GM21576 (cell line): ENCODE data around the gene OR10A5.
A peak's percentile ranks its signal among the peaks of the same experiment; 100 is the strongest.
"Not testable (repeated sequence)": the region's sequence is repeated elsewhere in the genome, so short reads cannot be mapped to it uniquely, and the experiment has no call there.

Source experiments
- ATAC-seq: cut with Tn5 transposase; IDR thresholded peaks from one replicate; pipeline ENCODE4 v1.9.1; 2021; ENCODE audit warnings: mild to moderate bottlenecking, moderate library complexity; ENCODE audit not compliant: unreplicated experiment

Gene OR10A5

DNA sequence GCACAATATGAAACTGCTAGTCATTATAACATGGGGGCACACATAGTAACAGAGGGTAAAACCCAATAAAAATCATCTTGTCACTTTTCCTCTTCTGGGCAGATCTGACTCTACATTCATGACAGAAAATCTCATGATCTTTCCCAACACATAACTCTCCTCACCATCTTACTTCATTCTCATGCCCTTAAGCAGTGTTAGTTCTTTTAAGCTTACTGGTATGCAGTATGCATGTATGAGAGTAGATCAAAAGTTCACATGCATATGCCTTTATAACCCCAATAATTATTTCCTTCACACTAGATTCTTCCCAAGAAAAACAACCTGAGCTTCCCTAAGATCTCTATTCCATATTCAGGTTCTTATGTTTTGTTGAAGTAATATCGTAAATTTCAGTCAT lies 25.8 kb downstream of the OR10A5 start:
- no peak for ATAC-seq

DNA sequence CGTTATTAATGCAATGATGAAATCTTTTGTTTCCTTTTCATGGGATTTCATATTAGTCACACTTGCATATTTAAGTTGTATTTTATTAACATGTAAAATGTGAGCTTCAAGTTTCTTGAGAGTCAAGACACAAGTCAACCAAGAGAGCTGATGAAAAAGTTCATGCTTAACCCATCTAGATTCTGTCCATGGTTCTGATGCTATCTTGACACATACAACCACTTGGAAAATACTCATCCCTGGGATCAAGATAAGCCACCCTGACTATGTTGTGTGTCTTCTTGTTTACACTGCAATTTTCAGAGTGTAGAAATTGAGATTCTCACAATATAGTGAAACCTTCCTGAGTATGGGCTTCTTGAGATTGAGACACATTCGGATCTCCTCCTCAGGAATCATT lies 30.3 kb downstream of the OR10A5 start:
- no peak for ATAC-seq

DNA sequence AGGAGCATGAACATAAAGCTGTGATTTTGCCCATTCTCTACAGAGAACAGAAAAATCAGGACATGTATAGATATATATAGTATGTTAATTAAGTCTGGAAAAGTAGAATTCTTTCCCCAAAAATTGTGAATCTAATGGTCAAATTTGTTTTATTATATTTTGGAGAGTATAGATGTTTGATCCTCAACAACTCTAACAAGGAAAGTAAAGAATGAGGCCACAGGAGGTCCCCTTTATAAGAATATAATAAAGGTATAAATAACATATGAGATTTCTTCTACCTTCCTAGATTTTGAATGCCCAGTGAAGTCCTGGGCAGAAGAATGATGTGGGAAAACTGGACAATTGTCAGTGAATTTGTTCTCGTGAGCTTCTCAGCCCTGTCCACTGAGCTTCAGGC lies 30.8 kb downstream of the OR10A5 start, which contains the start of gene OR10A4:
Gene OR10A4, plus strand, starts transcription at position 301 of the 400 bp plus-strand sequence. Its CDS starts 23 bp downstream, at position 324.
- ATAC-seq: no peak

DNA sequence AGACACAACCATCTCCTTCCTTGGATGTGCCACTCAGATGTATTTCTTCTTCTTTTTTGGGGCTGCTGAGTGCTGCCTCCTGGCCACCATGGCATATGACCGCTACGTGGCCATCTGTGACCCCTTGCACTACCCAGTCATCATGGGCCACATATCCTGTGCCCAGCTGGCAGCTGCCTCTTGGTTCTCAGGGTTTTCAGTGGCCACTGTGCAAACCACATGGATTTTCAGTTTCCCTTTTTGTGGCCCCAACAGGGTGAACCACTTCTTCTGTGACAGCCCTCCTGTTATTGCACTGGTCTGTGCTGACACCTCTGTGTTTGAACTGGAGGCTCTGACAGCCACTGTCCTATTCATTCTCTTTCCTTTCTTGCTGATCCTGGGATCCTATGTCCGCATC lies 31.4 kb downstream of the OR10A5 start:
- ATAC-seq: no peak

DNA sequence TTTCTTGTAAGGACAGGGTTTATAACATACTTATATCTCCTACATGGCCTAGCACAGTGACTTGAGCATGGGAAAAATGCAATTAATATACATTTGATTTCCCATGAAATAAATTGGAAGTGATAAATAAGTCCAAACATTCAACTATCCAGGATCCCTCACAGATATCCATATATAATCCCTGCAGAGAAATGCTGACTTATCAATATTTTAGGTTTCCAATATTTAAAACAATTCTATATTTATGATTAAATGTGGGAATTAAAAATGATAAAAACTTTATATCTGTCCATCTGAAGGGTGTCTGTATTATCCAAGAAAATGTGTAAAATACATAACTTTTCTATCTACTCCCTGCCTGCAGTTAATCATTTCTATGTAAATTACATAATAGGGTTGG lies 37.3 kb downstream of the OR10A5 start:
- no peak for ATAC-seq

DNA sequence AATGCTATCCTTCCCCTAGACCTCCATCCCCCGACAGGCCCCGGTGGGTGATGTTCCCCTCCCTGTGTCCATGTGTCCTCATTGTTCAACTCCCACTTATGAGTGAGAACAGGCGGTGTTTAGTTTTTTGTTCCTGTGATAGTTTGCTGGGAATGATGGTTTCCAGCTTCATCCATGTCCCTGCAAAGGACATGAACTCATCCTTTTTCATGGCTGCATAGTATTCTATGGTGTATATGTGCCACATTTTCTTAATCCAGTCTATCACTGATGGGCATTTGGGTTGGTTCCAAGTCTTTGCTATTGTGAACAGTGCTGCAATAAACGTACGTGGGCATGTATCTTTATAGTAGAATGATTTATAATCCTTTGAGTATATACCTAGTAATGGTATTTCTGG lies 42.2 kb downstream of the OR10A5 start:
- not testable (repeated sequence) for ATAC-seq

DNA sequence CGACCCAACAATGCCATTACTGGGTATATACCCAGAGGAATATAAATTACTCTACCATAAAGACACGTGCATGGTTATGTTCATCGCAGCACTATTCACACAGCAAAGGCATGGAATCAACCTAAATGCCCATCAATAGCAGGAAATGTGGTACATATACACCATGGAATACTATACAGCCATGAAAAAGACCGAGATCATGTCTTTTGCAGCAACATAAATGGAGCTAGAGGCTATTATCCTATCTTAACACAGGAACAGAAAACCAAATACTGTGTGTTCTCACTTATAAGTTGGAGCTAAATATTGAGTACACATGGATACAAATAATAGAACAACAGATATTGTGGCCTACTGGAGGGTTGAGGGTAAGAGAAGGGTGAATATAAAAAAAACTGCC lies 43.3 kb downstream of the OR10A5 start:
- no peak for ATAC-seq

DNA sequence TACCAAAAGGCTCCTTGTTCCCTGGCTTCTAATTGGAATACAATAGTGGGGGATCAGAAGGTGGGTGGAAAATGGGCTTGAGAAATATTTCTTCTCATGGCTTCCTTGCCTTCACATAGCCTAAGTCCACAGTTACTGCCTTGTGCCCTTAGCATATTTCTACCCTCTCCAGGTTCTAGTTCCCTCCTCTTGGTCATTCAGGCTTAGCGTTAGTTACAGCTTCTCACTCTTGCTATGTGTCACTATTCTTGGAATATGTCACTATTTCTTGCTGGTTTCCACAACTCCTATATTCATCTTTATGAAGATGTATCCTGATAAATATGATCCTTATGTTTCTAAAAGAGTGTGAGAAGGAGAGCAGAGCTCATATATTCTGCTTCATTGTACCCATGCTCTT lies 44.4 kb downstream of the OR10A5 start:
- no peak for ATAC-seq

DNA sequence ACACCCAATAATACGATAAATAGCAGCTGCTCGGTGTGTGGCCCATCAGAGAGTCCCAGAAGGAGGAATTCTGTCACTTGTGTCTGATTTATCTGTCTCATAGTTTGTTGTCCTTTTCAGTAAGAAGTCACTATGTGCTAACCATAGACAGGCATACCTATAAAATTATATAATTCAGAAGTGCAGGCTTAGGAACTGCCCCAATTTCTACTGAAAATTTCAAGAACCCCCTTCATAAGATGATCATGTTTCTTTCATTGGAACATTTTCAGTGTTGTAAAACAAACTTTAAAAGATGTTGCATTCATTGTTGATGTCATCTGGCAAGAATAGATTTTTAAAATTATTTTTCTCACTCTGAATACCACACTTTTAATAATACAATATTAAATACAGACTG lies 46.9 kb downstream of the OR10A5 start, which contains the start of gene OR2D2:
Gene OR2D2, minus strand, starts transcription at position 101 of the 400 bp plus-strand sequence. Its CDS starts 0 bp downstream, at position 101.
- ATAC-seq: no peak

DNA sequence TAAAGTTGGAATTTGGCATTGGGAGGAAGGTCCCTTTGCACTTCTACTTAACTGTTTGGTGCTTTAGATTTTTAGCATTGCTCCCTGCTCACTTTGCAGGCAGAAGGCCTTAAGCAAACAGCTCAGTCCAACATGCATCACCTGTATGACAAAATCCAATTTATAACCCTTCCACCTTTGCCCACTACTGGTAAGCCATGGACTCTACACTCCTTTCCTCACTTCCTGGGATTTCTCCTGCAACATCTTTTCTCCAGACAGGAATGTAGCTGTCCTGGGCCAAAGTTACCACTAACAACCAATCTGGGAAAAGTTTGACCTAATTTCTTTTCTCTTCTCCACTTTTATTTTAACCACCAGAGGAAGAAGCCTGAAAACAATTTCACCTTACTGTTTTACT lies 48.6 kb downstream of the OR10A5 start:
- ATAC-seq: no peak

DNA sequence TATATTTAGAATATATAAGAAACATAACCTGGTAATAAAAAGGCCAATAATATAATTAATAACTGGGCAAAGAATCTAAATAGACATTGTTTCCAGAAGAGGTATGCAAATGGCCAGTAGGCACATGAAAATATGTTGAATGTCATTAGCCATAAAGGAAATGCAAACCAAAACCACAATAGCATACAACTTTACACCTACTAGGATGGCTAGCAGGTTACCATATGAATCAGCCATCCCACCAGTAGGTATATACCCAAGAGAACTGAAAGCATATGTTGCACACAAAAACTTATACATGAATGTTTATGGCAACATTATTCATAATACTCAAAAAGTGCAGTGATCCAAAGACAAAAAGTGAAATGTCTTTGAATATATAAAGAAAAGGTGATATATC lies 49.5 kb downstream of the OR10A5 start:
- ATAC-seq: peak; percentile 89
